Loucy (cell line): ENCODE data around the gene PNCK.
A peak's percentile ranks its signal among the peaks of the same experiment; 100 is the strongest.

Experiments used
- CTCF ChIP-seq: fragments of 200-600 bp; sonication (generic); conservative IDR thresholded peaks from 2 replicates; pipeline ENCODE4 v1.5.1; 2014; ENCODE audit warnings: mild to moderate bottlenecking, antibody characterized with exemption, low read length
- EZH2phosphoT487 ChIP-seq: fragments of 200-600 bp; IDR thresholded peaks from 2 replicates; pipeline ENCODE4 v1.6.1; 2018; ENCODE audit warnings: antibody characterized with exemption, mild to moderate bottlenecking, moderate library complexity, borderline replicate concordance

- TF ChIP-seq CTCF = peak; percentile 44
- no peak for TF ChIP-seq EZH2phosphoT487
Measured at GRCh38 chrX:153687121-153688039, 13.8 kb upstream of the PNCK start, which contains the start of gene SLC6A8.
